C4-2B (cell line): Measurements from ENCODE around the gene CAGE1.

Experiments
- ZFX ChIP-seq: fragments of 450-650 bp; IDR thresholded peaks from 2 replicates; pipeline ENCODE4 v1.6.1; 2017
- TF ChIP-seq, protein P1 (sequence below): fragments of 450-650 bp; conservative IDR thresholded peaks from 2 replicates; pipeline ENCODE4 v1.5.1; 2017; ENCODE audit warnings: mild to moderate bottlenecking

DNA sequence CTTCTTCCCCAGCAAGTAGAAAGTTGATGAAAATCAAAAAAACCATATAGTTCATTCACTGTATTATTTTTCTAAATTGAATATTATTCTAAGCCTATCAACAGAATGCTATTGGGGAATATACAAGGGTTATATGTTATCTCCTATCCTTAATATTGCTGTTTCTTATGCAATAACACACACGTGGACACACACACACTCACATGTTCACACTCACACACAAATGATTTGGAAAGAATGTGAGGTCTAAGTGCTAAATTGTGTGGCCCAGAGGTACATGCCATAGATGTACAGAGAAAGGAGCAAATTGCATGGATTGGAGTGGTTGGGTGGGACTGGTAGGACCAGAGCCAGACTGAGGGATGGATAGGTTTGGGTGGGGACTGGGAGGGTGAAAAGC lies 45.1 kb upstream of the CAGE1 start:
- TF ChIP-seq, protein P1, sequence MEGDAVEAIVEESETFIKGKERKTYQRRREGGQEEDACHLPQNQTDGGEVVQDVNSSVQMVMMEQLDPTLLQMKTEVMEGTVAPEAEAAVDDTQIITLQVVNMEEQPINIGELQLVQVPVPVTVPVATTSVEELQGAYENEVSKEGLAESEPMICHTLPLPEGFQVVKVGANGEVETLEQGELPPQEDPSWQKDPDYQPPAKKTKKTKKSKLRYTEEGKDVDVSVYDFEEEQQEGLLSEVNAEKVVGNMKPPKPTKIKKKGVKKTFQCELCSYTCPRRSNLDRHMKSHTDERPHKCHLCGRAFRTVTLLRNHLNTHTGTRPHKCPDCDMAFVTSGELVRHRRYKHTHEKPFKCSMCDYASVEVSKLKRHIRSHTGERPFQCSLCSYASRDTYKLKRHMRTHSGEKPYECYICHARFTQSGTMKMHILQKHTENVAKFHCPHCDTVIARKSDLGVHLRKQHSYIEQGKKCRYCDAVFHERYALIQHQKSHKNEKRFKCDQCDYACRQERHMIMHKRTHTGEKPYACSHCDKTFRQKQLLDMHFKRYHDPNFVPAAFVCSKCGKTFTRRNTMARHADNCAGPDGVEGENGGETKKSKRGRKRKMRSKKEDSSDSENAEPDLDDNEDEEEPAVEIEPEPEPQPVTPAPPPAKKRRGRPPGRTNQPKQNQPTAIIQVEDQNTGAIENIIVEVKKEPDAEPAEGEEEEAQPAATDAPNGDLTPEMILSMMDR: no peak
- TF ChIP-seq ZFX: no peak
